HEK293 (cell line): ENCODE data around the gene AKT2.

Experiments used
- CTCF ChIA-PET: fragments of 350-600 bp; formaldehyde crosslinking; extraction: SDS; loops from one replicate; lab custom pipeline; 2021; ENCODE audit warnings: antibody characterized with exemption; lab: Yijun Ruan, JAX
- POLR2A ChIA-PET: fragments of 300-600 bp; formaldehyde crosslinking; extraction: SDS; loops from one replicate; lab custom pipeline; 2020; ENCODE audit warnings: antibody characterized with exemption, inconsistent platforms; lab: Yijun Ruan, JAX
- H3K27ac ChIP-seq: fragments of 200-500 bp; sonication (Bioruptor generic); 2 replicates; pipeline ENCODE4 v1.5.1; 2014; ENCODE audit warnings: low read depth, low read length, control low read depth, inconsistent platforms; ENCODE audit errors: extremely low read depth
- H3K36me3 ChIP-seq, 2 experiments: fragments of 200-500 bp in 1 of 2; sonication (Bioruptor generic) in 1 of 2; 1 replicate in 1 of 2; 2 replicates in 1 of 2; pipeline ENCODE4 v1.5.1; 2014 to 2017; ENCODE audit warnings: inconsistent platforms in 2 of 2, low read length in 2 of 2; ENCODE audit not compliant: control insufficient read depth in 2 of 2, insufficient read depth in 1 of 2
- H3K4me1 ChIP-seq: fragments of 200-500 bp; sonication (Bioruptor generic); 2 replicates; pipeline ENCODE4 v1.5.1; 2014; ENCODE audit warnings: mild to moderate bottlenecking, low read length, inconsistent platforms; ENCODE audit not compliant: control insufficient read depth, insufficient read depth
- H3K4me3 ChIP-seq: 2 replicates; pipeline ENCODE4 v1.5.1; 2011; ENCODE audit warnings: low read depth, mild to moderate bottlenecking, control low read depth, low read length, moderate library complexity
- H3K9me3 ChIP-seq: fragments of 200-500 bp; sonication (Bioruptor generic); 2 replicates; pipeline ENCODE4 v1.5.1; 2014; ENCODE audit warnings: low read depth, low read length, inconsistent platforms; ENCODE audit not compliant: control insufficient read depth, insufficient read depth
- REST ChIP-seq: fragments of 450-650 bp; formaldehyde crosslinking; IDR thresholded peaks from 2 replicates; pipeline ENCODE4 v1.5.1; 2016; ENCODE audit warnings: missing biosample characterization, missing genetic modification characterization
- SCRT2 ChIP-seq: fragments of 450-650 bp; formaldehyde crosslinking; IDR thresholded peaks from 2 replicates; pipeline ENCODE4 v1.5.1; 2016; ENCODE audit warnings: missing biosample characterization, missing genetic modification characterization
- ZBTB10 ChIP-seq: fragments of 450-650 bp; formaldehyde crosslinking; IDR thresholded peaks from 2 replicates; pipeline ENCODE4 v1.5.1; 2016; ENCODE audit warnings: missing biosample characterization, missing genetic modification characterization
- ZBTB26 ChIP-seq: fragments of 450-650 bp; formaldehyde crosslinking; optimal IDR thresholded peaks from 2 replicates; pipeline ENCODE3; 2016; ENCODE audit warnings: missing biosample characterization, mild to moderate bottlenecking, missing genetic modification characterization
- ZIC2 ChIP-seq: fragments of 450-650 bp; formaldehyde crosslinking; IDR thresholded peaks from 2 replicates; pipeline ENCODE4 v1.5.1; 2016; ENCODE audit warnings: missing biosample characterization, missing genetic modification characterization
- ZNF155 ChIP-seq: fragments of 450-650 bp; formaldehyde crosslinking; IDR thresholded peaks from 2 replicates; pipeline ENCODE4 v1.5.1; 2016; ENCODE audit warnings: missing biosample characterization, missing genetic modification characterization
- ZNF169 ChIP-seq: fragments of 450-650 bp; formaldehyde crosslinking; IDR thresholded peaks from 2 replicates; pipeline ENCODE4 v1.5.1; 2016; ENCODE audit warnings: missing biosample characterization, missing genetic modification characterization
- ZNF19 ChIP-seq: fragments of 450-650 bp; formaldehyde crosslinking; IDR thresholded peaks from 2 replicates; pipeline ENCODE4; 2016; ENCODE audit warnings: missing biosample characterization, missing genetic modification characterization, low read depth
- ZNF248 ChIP-seq: fragments of 450-650 bp; formaldehyde crosslinking; IDR thresholded peaks from 2 replicates; pipeline ENCODE4 v1.5.1; 2017; ENCODE audit warnings: missing biosample characterization, missing genetic modification characterization
- ZNF280D ChIP-seq: fragments of 450-650 bp; formaldehyde crosslinking; IDR thresholded peaks from 2 replicates; pipeline ENCODE4 v1.5.1; 2016; ENCODE audit warnings: missing biosample characterization, missing genetic modification characterization
- ZNF292 ChIP-seq: fragments of 450-650 bp; formaldehyde crosslinking; IDR thresholded peaks from 2 replicates; pipeline ENCODE4 v1.5.1; 2016; ENCODE audit warnings: low read depth, missing biosample characterization, missing genetic modification characterization, borderline replicate concordance
- ZNF580 ChIP-seq: fragments of 450-650 bp; formaldehyde crosslinking; IDR thresholded peaks from 2 replicates; pipeline ENCODE4 v1.5.1; 2016; ENCODE audit warnings: missing biosample characterization, missing genetic modification characterization
- ZNF600 ChIP-seq: fragments of 450-650 bp; formaldehyde crosslinking; IDR thresholded peaks from 2 replicates; pipeline ENCODE4 v1.5.1; 2016; ENCODE audit warnings: missing biosample characterization, missing genetic modification characterization

Gene AKT2

GRCh38 chr19:40272261-40272660 lies 12.9 kb downstream of the AKT2 start:
- H3K27ac ChIP-seq: no peak overlapping the region
- CTCF ChIA-PET: no interaction called here
- H3K36me3 ChIP-seq: peaks cover 32 to 36% of the 10 kb centered on the region in 2 experiments; a peak in 2 of 3 replicates
- no peak overlapping the region for H3K4me3 ChIP-seq
- H3K9me3 ChIP-seq: no peaks in the 10 kb centered on the region
- H3K4me1 ChIP-seq: peaks cover 14% of the 10 kb centered on the region
- POLR2A ChIA-PET: no interaction called here
- peak; percentile 85 for TF ChIP-seq ZNF600 (tag by site-specific recombination)
- 0 out of 2 replicates have a peak, but pooled peaks have one; percentile 58 for TF ChIP-seq ZNF248 (tag by site-specific recombination)
- TF ChIP-seq ZNF155 (tag by site-specific recombination): no peak
- TF ChIP-seq ZBTB26 (tag by site-specific recombination): peak; percentile 7

GRCh38 chr19:40271706-40272105 lies 13.4 kb downstream of the AKT2 start:
- Histone ChIP-seq H3K4me3 (no peak overlapping the region), H3K9me3 (no peaks in the 10 kb centered on the region), H3K27ac (no peak overlapping the region), H3K4me1 (peaks cover 13% of the 10 kb centered on the region), H3K36me3 (peaks cover 32 to 38% of the 10 kb centered on the region in 2 experiments; a peak in 2 of 3 replicates)
- ChIA-PET POLR2A (interaction anchor here (0.7 kb wide), 1 partner anchor 14 kb away, joined by 7 read pairs; no protein-coding TSS in a partner anchor), CTCF (no interaction called here)
- TF ChIP-seq ZNF169 (tag by site-specific recombination) (no peak), ZNF580 (no peak), ZNF19 (tag by site-specific recombination) (no peak), ZIC2 (peak; percentile 43), ZNF292 (tag by site-specific recombination) (no peak), REST (tag by site-specific recombination) (peak; percentile 67)

- H3K4me1 ChIP-seq: peaks cover 13% of the 10 kb centered on the region
- TF ChIP-seq SCRT2 (tag by site-specific recombination) (no peak), ZBTB10 (tag by site-specific recombination) (0 out of 2 replicates have a peak, but pooled peaks have one; percentile 21), ZNF280D (tag by site-specific recombination) (peak; percentile 25; the same call in 1 of the 2 replicates)
- TF ChIP-seq, all 188 proteins: peak for 2
- Histone ChIP-seq H3K9me3 (no peaks in the 10 kb centered on the region), H3K36me3 (peaks cover 33 to 37% of the 10 kb centered on the region in 2 experiments; a peak in 2 of 3 replicates), H3K27ac (no peak overlapping the region), H3K4me3 (no peak overlapping the region)
- ChIA-PET CTCF (interaction anchor here (0.6 to 0.9 kb wide), 5 partner anchors 28 to 624 kb away, joined by 3 read pairs; no protein-coding TSS in a partner anchor), POLR2A (interaction anchor here (1.1 to 1.4 kb wide), 2 partner anchors 8 to 180 kb away, joined by 3 to 5 read pairs; partner anchors contain the start of gene ZNF780A)
Measured at GRCh38 chr19:40270362-40271089, 14.6 kb downstream of the AKT2 start.
